NCI-H460 (cell line): Measurements from ENCODE around the gene TNPO3. TPM values are rescaled to one million over a fixed set of nuclear protein-coding genes. Genes with fewer than 3 reads are reported as not detected.

Experiments
- DNase-seq: peaks from one replicate; pipeline ENCODE4 v3.0.0-alpha.2; 2016; ENCODE audit warnings: low read depth; ENCODE audit errors: extremely low read depth
- total RNA-seq: library from RNA; depleted of rRNA; stranded (reverse); fragments of >200 nt; shearing (Covaris generic); gene quantifications from 2 replicates; pipeline ENCODE4 v1.2.3, GENCODE V29; 2014

TNPO3 gene
- total RNA-seq, 1 experiment from 2014 or later, result 60.4 TPM

DNA sequence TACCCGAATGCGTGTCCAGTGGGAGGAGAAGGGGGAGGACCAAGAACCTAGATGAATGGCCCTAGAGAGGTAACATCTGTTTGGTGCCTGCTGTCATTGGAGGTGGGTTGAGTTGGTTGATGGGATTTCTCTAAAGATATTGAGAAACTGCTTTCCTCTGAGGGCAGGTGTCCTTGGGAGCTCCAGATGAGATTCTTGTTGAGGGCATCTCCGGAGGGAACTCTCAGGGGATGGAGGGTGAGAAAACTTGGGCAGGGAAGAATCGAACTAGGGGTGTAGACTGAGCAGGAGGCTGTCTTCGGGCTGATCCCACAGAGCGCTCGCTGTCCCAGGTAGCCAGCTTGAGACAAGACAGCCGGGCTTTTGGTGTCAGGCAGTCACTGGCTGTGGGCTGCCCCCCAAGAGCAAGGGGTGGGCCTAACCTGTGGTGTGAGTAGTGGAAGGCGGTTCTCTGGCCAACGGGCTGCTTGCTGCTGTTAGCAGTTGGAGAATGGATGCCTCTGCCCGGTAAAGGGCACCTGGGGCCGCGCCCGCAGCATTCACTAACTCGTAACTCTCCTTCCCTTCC lies 113.5 kb downstream of the TNPO3 start:
- DNase-seq, result no peak

DNA sequence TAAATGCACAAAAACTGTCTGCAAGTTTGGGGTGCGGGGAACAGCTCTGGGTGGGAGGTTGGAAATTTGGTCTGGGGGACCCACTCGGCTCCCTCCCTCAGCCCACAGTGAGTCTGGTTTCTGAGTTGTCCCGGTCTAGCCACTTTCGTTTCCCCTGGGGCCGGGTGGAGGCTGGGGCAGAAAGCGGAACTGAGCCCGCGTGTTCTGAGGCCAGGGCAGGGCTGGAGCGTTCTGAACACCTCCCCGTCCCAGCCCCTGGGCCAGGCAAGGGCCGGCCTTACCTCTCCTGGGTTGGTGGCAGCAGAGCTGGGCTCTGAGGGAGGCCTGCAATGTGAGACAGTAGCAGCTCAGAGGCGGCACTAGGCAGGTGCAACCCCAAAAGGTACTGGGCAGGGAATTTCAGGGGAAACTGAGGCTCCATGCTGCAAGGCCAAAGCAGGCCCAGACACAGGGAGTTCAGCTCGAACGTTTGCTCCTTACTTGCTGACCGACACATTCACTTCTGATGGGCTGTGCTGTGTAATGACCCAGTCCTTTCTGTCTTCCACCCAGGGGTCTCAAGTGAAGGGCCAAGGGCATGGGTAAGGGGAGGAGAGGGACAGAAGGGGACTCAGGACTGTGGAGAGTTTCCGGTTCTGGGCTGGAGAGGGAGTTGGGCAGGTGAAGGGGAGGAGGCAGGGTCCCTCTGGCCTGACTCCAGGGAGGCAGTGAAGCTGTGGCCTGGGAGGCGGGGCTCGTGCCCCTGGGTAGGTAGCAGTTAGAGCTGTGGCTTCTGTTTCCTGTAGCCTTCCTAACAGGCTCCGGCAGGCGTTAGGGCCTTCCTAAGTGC lies 114.2 kb downstream of the TNPO3 start:
- DNase-seq, result no peak

- DNase-seq, result no peak
These were observed 115.0 kb downstream of the TNPO3 start for GRCh38 chr7:128939861-128940410.

- DNase-seq, result no peak
These were observed 115.6 kb downstream of the TNPO3 start for GRCh38 chr7:128939075-128939860.

- no peak for DNase-seq
These were observed 116.3 kb downstream of the TNPO3 start for GRCh38 chr7:128938544-128939074.

GRCh38 chr7:128937647-128938543 lies 117.0 kb downstream of the TNPO3 start, which contains the start of gene IRF5:
Gene IRF5 (plus strand): TSS chr7:128937927. CDS start chr7:128942082, 4,155 bp downstream.
- DNase-seq, result peak; percentile 28

DNA sequence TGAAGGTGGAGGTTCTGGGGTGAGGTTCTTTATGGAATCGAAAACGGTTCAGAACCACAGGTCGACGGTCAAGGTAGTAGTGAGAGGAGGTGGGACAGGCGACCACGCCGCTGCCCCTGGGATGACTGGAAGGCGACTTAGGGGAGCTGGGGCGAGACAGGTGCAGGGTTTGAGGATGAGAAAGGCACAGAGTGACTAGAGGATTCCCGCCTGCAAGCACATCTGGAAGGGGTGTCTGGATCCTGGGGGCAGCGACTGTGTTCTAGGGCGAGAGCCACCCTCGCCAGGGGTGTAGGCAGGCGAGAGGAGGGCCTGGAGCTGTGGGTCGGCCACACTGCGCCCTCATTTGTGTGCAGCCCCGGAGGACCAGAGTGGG lies 117.7 kb downstream of the TNPO3 start:
- DNase-seq, result no peak

DNA sequence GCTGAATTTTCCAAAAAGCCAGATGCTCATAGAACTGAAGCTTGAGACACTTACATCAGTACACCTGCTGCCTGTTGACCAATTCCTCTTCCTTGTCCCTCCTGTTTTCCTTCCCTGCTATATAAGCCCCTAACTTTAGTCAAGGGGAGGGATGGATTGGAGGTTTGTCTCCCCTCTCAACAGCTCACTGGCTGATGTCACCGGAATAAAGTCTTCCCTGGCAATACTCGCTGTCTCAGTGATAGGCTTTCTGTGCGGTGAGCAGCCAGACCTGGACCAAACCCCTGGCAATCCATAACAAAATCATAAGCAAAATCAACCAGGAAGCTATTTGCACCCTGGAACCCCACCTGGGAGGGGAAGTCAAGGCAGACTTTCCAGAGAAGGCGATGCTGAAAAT lies 118.1 kb downstream of the TNPO3 start:
- DNase-seq, result no peak

GRCh38 chr7:128935342-128935730 lies 119.6 kb downstream of the TNPO3 start:
- DNase-seq, result no peak

DNA sequence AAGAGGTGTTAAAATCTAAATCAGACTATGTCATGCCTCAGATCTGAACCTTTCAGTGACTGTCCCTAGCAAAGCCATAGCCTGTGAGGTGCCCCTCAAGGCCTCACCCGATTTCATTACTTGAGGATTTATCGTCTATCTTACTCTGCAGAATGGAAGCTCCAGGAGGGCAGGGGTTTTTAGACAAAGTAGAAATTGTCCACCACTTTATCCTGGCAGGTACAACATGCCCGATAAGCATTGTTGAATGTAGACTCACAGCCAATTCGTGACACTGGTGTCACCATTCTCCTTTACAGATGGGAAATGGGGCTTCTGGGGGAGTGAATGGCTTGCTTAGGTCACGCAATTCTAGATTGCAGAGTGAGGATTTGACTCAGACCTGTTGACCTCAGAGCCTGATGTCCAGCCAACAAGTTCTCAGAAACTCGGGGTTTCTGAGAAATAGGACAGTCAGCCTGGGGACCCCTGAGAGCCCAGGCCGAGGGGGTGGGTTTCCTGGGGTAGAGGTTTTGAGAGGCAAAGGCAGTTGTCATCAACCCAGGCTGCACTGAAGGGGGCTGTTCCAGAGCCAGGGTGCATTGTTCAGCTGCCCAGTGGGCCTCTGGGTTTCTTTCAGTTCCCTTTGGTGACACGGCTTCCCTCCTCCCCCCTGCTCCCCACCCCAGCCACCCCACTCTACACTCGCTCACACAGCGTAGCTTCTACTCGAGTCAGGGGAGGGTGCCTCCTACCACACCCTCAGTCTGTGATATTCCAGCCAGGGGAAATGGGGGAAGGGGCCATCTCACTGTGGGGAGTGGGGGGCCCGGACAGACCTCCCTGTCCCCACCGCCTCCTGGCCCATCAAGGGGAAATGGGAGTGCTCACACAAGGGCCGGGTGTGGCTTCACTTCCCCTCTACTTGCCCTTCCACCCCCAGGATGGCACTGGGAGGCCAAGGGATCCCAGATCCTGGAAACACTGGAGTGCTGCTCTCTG lies 120.3 kb downstream of the TNPO3 start:
- no peak for DNase-seq

DNA sequence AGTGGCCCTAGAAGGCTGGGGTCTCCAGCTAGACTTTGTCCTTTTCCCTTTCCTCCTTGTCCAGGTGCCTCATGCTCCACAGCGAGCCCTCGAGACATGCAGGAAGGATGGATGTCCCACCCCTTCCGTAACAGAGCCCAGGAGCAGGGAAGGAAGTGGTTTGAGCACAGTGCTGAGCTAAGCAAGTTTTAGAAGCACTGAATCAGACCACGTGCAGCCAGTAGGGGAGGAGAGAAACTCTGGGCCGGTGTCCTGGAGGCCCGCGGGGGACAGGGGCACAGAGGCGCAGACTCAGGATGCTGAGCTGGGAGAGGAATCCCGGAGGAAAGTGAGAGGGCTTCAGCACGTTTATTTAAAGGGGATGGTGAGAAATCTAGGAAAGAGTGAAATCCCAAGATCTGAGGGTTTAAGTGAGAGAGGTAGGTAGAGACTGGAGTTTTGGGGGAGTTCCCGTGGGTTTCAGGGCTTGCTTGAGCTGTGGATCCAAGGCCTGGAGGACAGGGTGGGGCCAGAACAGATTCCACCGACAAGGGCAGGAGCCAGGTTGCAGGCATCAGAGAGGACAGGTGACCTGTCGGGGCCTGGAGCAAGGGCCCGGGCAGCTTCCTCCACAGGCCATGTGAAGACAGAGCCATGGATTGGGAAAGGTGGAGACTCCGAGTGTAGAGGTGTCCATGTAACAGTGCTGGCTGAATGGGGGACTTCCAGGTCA lies 121.6 kb downstream of the TNPO3 start:
- no peak for DNase-seq

- DNase-seq, result no peak
These were observed 122.1 kb downstream of the TNPO3 start for GRCh38 chr7:128932862-128933179.

GRCh38 chr7:128931965-128932861 lies 122.7 kb downstream of the TNPO3 start:
- no peak for DNase-seq

DNA sequence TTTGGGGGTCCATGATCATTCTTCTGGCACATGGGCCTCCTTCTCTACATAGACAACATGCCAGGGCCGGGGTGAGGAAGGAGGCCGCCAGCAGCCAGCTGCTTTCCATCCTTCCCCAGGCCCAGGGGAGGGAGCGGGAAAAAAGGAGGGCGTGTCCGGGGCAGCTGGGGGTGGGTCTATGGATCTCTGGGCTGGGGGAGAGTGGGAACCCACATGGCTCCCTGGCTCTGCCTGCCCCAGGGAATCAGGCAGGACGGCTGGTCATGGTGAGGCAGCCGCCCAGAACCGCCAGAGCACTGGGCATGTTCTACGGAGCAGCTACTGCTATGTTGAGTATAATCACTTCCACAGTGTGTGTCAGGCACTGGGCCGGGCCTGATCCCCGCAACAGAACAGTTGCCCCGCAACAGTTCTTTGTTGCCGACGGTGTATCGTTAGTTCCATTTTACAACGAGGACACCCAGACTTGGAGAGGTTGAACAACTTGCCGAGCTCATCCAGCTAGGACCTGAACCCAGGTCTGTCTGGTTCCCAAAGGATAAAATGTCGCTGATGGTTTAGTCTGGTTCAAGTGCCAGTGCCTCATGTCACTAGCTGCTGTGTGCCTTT lies 123.6 kb downstream of the TNPO3 start:
- no peak for DNase-seq

DNA sequence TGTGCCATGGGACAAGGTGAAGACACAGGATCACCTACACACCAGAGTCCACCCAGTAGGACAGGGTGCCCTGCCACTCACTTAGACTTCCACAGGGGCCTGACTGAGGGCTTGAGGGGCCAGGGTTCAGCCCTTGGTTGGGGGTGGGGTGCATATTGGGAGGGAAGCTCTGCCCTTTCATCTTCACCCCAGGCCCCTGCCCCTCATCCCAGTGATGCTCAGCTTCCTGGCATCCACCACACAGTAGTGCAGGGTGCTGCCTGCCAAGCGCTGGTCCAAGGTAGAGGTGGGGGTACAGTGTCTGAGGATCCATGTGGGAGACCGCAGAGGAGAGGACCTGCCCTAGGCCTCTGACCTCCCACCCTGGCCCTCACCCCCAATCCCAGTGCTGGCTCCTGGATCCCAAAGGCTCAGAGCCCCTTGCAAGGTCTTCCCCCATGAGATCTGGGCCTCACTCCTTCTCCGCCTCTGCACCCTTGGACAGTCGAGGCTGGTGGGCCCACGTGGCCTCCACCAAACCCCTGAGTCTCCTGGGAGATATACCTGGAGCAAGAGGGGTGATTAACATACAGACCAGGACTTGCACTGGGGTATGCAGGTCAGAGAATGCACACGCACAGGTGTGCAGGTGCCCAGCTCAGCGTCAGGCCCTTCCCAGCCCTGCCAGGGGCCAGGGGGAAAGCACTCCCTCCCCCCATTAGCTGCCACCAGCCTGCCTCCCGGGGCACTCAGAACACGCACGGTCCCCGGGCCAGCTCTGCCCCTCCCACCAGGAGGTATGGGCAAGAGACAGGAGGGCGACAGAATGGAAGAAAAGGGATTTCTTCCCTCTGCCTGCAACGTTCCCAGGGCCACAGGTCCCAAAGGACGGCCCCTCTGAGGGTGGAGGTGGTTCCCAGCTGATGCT lies 125.8 kb downstream of the TNPO3 start:
- DNase-seq, result no peak
